IPS-11a (cell line): Measurements from ENCODE around the gene FBXO31.

ENCODE experiments used
- H3K4me3 ChIP-seq: one replicate; pipeline ENCODE4 v1.5.1; 2013; ENCODE audit warnings: low read depth, low read length, control low read depth

Gene FBXO31

GRCh38 chr16:87316923-87317749, 66.4 kb downstream of the FBXO31 start, which contains the start of gene C16orf95:
Gene C16orf95 (minus strand): TSS chr16:87317392. CDS start chr16:87317242, 150 bp downstream.
- H3K4me3 ChIP-seq: peak within 1 kb of the TSS; percentile 93

GRCh38 chr16:87316450-87316922, 67.1 kb downstream of the FBXO31 start:
- peak overlapping the region; percentile 93 for H3K4me3 ChIP-seq

- H3K4me3 ChIP-seq: no peak overlapping the region
These were observed 68.6 kb downstream of the FBXO31 start for GRCh38 chr16:87314990-87315420.

GRCh38 chr16:87312008-87312407, 71.6 kb downstream of the FBXO31 start:
- no peak overlapping the region for H3K4me3 ChIP-seq

- no peak overlapping the region for H3K4me3 ChIP-seq
These were observed 72.2 kb downstream of the FBXO31 start for GRCh38 chr16:87311387-87311786.

- H3K4me3 ChIP-seq: no peak overlapping the region
These were observed 73.0 kb downstream of the FBXO31 start for GRCh38 chr16:87310610-87311009.

- no peak overlapping the region for H3K4me3 ChIP-seq
These were observed 73.7 kb downstream of the FBXO31 start for GRCh38 chr16:87309620-87310525.

GRCh38 chr16:87308826-87309225, 74.8 kb downstream of the FBXO31 start:
- no peak overlapping the region for H3K4me3 ChIP-seq

- H3K4me3 ChIP-seq: no peak overlapping the region
These were observed 77.1 kb downstream of the FBXO31 start for GRCh38 chr16:87306516-87306915.

- no peak overlapping the region for H3K4me3 ChIP-seq
These were observed 77.8 kb downstream of the FBXO31 start for GRCh38 chr16:87305505-87306391.

GRCh38 chr16:87304951-87305350, 78.6 kb downstream of the FBXO31 start:
- no peak overlapping the region for H3K4me3 ChIP-seq

GRCh38 chr16:87303962-87304521, 79.5 kb downstream of the FBXO31 start:
- H3K4me3 ChIP-seq: no peak overlapping the region

GRCh38 chr16:87303431-87303930, 80.1 kb downstream of the FBXO31 start:
- no peak overlapping the region for H3K4me3 ChIP-seq

GRCh38 chr16:87298857-87299465, 84.6 kb downstream of the FBXO31 start:
- H3K4me3 ChIP-seq: no peak overlapping the region

GRCh38 chr16:87297918-87298631, 85.5 kb downstream of the FBXO31 start:
- no peak overlapping the region for H3K4me3 ChIP-seq

GRCh38 chr16:87297407-87297806, 86.2 kb downstream of the FBXO31 start:
- no peak overlapping the region for H3K4me3 ChIP-seq

- H3K4me3 ChIP-seq: no peak overlapping the region
These were observed 87.7 kb downstream of the FBXO31 start for GRCh38 chr16:87295661-87296531.

GRCh38 chr16:87295259-87295658, 88.3 kb downstream of the FBXO31 start:
- H3K4me3 ChIP-seq: no peak overlapping the region
